GM21360 (cell line): ENCODE measurements around the gene DHTKD1.

ENCODE experiments used
- ATAC-seq: cut with Tn5 transposase; IDR thresholded peaks from one replicate; pipeline ENCODE4 v1.9.1; 2021; ENCODE audit warnings: mild to moderate bottlenecking, moderate library complexity; ENCODE audit not compliant: unreplicated experiment

The DHTKD1 gene

GRCh38 chr10:12068449-12069269, at the start of gene DHTKD1:
Gene DHTKD1 (plus strand): TSS chr10:12068954. CDS start chr10:12069034, 80 bp downstream.
- peak; percentile 98 for ATAC-seq

DNA sequence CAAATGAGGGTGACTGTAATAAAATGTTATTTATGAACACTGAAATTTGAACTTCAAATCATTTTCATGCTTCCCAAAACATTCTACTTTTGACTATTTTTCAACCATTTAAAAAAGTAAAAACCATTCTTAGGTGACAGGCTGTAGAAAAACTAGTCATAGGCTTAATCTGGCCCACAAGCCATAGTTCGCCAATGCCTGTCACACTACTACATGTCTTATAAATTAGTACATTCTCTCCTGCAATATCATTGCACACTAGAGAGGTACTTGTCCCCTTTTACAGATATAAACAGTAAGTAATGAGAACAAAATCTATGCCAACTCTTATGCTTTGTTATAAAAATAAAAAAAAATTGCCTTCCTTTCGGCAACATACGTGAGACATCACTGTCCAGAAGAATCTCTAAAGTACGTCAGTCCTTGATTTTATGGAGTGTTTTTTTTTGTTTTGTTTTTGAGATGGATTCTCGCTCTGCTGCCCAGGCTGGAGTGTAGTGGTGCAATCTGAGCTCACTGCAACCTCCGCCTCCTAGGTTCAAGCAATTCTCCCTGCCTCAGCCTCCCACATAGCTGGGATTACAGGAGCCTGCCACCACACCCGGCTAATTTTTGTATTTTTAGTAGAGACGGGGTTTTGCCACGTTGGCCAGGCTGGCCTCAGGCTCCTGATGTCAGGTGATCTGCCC, 49.3 kb upstream of the DHTKD1 start:
- ATAC-seq: no peak

DNA sequence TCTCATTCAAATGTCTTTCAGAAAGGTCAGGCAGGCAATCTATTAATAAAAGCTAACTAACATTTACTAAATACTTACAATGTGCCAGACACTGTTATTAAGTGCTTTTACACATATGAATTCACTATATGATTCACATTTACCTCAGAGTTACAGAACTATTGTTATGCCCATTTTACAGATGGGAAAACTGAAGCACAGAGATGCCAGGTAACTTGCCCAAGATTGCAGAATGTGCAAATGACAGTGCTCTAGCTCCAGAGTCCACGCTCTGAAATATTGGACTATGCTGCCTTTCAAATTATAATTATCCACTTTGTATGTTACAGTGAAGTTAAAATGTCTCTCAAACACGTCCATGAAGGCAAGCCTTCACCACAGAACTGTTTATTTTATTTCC, 48.2 kb upstream of the DHTKD1 start:
- no peak for ATAC-seq

DNA sequence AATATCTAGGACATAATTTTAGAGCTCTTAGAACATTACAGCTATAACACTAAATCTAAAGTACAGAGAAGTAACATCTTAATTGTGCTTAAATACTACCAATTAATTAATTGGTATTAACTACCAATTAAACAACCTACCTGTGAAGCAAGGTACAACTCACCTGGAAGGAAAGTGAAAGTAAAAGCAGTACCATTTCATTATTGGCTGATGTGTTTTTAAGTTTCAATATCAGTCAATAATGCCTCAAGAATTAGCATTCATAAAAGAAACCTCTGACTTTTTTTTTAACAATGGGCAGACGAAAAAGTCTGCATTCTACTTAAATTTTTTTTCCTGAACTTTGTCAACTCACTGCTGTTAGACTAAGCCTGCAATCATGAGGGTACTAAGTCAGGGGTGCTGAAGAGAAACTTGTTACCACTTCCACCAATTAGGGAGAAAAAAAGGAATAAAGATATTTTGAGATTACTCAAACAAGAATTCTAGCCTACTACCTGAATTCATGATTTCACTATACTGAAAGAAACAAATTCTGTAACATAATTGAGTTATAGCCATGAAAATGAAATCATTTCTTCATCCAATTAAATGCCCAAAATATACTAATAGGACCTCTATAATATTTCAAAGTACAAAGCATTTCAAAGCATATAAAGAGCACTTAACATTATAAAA, 46.0 kb upstream of the DHTKD1 start:
- no peak for ATAC-seq

GRCh38 chr10:12025591-12025990, 43.2 kb upstream of the DHTKD1 start:
- ATAC-seq: no peak

- no peak for ATAC-seq
Measured at GRCh38 chr10:12027539-12027938, 41.2 kb upstream of the DHTKD1 start.

GRCh38 chr10:12031404-12031803, 37.4 kb upstream of the DHTKD1 start:
- ATAC-seq: no peak

GRCh38 chr10:12036073-12036655, 32.6 kb upstream of the DHTKD1 start:
- no peak for ATAC-seq

DNA sequence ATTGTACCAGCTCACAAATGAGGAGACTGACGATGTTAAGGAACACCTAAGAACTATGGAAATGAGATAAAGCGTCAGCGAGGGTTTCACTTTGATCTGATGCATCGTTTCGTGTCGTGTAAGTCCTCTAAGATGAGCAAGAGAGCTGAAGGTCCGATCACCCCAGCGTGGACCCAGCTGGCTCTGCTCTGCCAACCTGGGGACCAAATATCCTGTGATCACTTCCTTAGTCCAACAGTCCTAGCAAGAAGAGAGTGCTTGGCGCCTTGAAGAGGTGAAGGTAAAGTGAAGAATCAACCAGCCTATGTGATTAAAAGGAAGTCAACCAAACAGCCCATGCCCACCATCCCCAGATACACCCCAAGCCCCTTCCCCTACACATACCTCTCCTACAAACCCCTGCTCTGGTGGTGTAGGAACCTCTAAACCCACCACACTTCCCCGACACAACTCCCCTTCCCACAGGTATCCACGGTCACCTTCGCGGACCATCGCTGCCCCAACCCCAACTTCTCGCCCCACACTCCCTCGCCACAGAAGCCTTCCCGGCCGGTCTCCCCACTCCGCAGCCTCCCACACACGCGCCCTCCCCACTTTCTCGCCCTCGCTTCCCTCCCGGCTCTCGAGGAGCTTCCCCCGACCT, 26.9 kb upstream of the DHTKD1 start:
- no peak for ATAC-seq

GRCh38 chr10:12042409-12042796, 26.4 kb upstream of the DHTKD1 start:
- ATAC-seq: peak; percentile 5

- ATAC-seq: peak; percentile 49
Measured at GRCh38 chr10:12042797-12043651, 25.7 kb upstream of the DHTKD1 start, which contains the start of gene UPF2. Gene UPF2 (minus strand): TSS chr10:12042809. CDS start chr10:12035423, 7,386 bp downstream.

GRCh38 chr10:12045596-12045995, 23.2 kb upstream of the DHTKD1 start:
- ATAC-seq: no peak

GRCh38 chr10:12048547-12048946, 20.2 kb upstream of the DHTKD1 start:
- no peak for ATAC-seq

- no peak for ATAC-seq
Measured at GRCh38 chr10:12050528-12050927, 18.2 kb upstream of the DHTKD1 start.

DNA sequence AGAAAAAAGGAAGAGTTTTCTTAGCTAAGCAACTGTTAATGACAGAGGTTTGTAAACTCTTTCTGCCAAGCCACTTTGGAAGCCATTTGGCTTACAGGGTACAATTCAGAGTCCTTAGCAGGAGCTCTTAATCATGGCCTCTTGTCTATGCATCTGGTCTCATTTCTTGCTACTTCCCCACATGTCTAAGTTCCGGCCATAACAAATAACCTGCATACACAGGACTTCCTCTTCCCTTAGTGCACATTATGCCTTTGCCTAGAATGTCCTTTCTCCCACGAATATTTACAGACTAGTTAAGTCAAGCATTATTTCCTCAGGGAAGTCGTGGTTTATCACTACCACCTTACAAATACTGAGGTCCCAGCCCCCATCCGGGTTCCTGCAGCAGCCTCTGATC, 17.5 kb upstream of the DHTKD1 start:
- ATAC-seq: no peak

- ATAC-seq: no peak
Measured at GRCh38 chr10:12055732-12056131, 13.0 kb upstream of the DHTKD1 start.

DNA sequence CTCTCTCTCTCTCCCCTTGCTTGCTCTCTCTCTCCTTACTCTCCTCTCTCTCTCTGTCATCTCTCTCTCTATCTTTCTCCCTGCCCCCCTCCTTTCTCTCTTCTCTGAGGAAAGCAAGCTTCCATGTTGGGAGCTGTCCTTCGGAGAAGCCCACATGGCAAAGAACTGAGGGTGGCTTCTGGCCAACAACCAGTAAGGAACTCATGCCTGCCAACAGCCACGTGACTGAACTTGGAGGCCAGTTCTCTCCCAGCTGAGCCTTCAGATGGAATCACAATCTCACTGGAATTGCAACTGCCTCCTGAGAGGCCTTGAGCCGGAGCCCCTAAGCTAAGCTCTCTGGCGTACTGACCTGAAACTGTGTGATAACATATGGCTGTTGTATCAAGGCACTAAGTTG, 12.0 kb upstream of the DHTKD1 start:
- ATAC-seq: no peak

- ATAC-seq: no peak
Measured at GRCh38 chr10:12061124-12061523, 7.6 kb upstream of the DHTKD1 start.

GRCh38 chr10:12062754-12063482, 5.8 kb upstream of the DHTKD1 start:
- no peak for ATAC-seq
